ENCODE measurements around the gene TMC2.
"Not testable (repeated sequence)": the region's sequence is repeated elsewhere in the genome, so short reads cannot be mapped to it uniquely, and the experiment has no call there.

DNA sequence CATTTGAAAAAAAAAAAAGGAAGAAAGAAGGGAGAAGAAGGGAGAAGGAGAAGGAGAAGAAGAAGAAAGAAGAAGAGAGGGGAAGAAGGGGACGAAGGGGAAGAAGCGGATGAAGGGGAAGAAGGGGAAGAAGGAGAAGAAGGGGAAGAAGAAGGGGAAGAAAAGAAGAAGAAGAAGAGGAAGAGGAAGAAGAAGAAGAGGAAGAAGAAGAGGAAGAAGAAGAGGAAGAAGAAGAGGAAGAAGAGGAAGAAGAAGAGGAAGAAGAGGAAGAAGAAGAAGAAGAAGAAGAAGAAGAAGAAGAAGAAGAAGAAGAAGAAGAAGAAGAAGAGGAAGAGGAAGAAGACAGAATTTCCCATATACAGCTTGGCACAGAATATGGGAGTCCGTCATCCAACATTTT lies 145.7 kb downstream of the TMC2 start:
- TF ChIP-seq RCOR1 (IDR thresholded peaks at IDR 0.05; ENCODE audit: low read length); CHD2 (IDR thresholded peaks at IDR 0.05; ENCODE audit: low read length, partially characterized antibody); POLR2AphosphoS5 (IDR thresholded peaks at IDR 0.05; ENCODE audit: low read depth, low read length): not testable (repeated sequence)
- TF ChIP-seq, protein P1, sequence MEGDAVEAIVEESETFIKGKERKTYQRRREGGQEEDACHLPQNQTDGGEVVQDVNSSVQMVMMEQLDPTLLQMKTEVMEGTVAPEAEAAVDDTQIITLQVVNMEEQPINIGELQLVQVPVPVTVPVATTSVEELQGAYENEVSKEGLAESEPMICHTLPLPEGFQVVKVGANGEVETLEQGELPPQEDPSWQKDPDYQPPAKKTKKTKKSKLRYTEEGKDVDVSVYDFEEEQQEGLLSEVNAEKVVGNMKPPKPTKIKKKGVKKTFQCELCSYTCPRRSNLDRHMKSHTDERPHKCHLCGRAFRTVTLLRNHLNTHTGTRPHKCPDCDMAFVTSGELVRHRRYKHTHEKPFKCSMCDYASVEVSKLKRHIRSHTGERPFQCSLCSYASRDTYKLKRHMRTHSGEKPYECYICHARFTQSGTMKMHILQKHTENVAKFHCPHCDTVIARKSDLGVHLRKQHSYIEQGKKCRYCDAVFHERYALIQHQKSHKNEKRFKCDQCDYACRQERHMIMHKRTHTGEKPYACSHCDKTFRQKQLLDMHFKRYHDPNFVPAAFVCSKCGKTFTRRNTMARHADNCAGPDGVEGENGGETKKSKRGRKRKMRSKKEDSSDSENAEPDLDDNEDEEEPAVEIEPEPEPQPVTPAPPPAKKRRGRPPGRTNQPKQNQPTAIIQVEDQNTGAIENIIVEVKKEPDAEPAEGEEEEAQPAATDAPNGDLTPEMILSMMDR (IDR thresholded peaks at IDR 0.05), result not testable (repeated sequence)
- TF ChIP-seq, protein P2, sequence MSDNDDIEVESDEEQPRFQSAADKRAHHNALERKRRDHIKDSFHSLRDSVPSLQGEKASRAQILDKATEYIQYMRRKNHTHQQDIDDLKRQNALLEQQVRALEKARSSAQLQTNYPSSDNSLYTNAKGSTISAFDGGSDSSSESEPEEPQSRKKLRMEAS (IDR thresholded peaks at IDR 0.05; ENCODE audit: low read depth), result not testable (repeated sequence)
- TF ChIP-seq, protein P3, sequence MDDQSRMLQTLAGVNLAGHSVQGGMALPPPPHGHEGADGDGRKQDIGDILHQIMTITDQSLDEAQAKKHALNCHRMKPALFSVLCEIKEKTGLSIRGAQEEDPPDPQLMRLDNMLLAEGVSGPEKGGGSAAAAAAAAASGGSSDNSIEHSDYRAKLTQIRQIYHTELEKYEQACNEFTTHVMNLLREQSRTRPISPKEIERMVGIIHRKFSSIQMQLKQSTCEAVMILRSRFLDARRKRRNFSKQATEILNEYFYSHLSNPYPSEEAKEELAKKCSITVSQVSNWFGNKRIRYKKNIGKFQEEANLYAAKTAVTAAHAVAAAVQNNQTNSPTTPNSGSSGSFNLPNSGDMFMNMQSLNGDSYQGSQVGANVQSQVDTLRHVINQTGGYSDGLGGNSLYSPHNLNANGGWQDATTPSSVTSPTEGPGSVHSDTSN (IDR thresholded peaks at IDR 0.05), result not testable (repeated sequence)
